Calu3 (cell line): ENCODE results near the gene PAK1. TPM values are rescaled to one million over a fixed set of nuclear protein-coding genes. Genes with fewer than 3 reads are reported as not detected.

Experiments
- BruUV-seq: library from RNA; stranded (reverse); fragments of 400-500 nt; replicated peaks from 2 replicates; lab custom pipeline; 2021; lab: Mats Ljungman, UMichigan
- CTCF ChIA-PET: fragments of 300-600 bp; sonication (Branson Sonifier 250); formaldehyde crosslinking; loops from one replicate; lab custom pipeline; 2022; ENCODE audit warnings: antibody characterized with exemption; lab: Charles Lee
- DNase-seq: peaks from one replicate; pipeline ENCODE4 v3.0.0; 2022
- H3K27ac Mint-ChIP-seq: one replicate; pipeline ENCODE4 v1.8.0; 2022; ENCODE audit warnings: mixed read lengths; ENCODE audit not compliant: unreplicated experiment
- H3K27me3 Mint-ChIP-seq: one replicate; pipeline ENCODE4 v1.8.0; 2022; ENCODE audit warnings: mixed read lengths; ENCODE audit not compliant: unreplicated experiment
- H3K36me3 Mint-ChIP-seq: one replicate; pipeline ENCODE4 v1.8.0; 2022; ENCODE audit warnings: mild to moderate bottlenecking, moderate library complexity, mixed read lengths; ENCODE audit not compliant: insufficient read depth, unreplicated experiment
- H3K4me1 Mint-ChIP-seq: one replicate; pipeline ENCODE4 v1.8.0; 2022; ENCODE audit warnings: mild to moderate bottlenecking, low read depth, mixed read lengths; ENCODE audit not compliant: unreplicated experiment
- H3K4me3 Mint-ChIP-seq: one replicate; pipeline ENCODE4 v1.8.0; 2022; ENCODE audit warnings: mild to moderate bottlenecking, low read depth, moderate library complexity, mixed read lengths; ENCODE audit not compliant: unreplicated experiment
- H3K9me3 Mint-ChIP-seq: one replicate; pipeline ENCODE4 v1.8.0; 2022; ENCODE audit warnings: low read depth, mixed read lengths; ENCODE audit not compliant: unreplicated experiment
- CTCF ChIP-seq: fragments of 200-600 bp; IDR thresholded peaks from one replicate; pipeline ENCODE4 v1.8.0; 2022; ENCODE audit warnings: antibody characterized with exemption; ENCODE audit not compliant: unreplicated experiment
- intact Hi-C: fragments of 100-400 bp; cut with micrococcal nuclease; formaldehyde crosslinking; loops from one replicate; pipeline ENCODE4 v1.10.0; 2022; ENCODE audit not compliant: unreplicated experiment
- total RNA-seq: library from RNA; stranded (reverse); gene quantifications from 2 replicates; pipeline ENCODE4 v1.2.3, GENCODE V29; 2022

Gene PAK1
- total RNA-seq, 1 experiment from 2014 or later = 58.5 TPM

- Mint-ChIP-seq H3K9me3 (no peaks in the 10 kb centered on the region), H3K4me1 (no peaks in the 10 kb centered on the region), H3K27ac (no peak overlapping the region), H3K36me3 (peaks cover 10% of the 10 kb centered on the region), H3K4me3 (no peak overlapping the region), H3K27me3 (no peaks in the 10 kb centered on the region)
- intact Hi-C loops = no loop called here
- TF ChIP-seq CTCF = no peak
- DNase-seq = no peak
- CTCF ChIA-PET = no interaction called here
- BruUV-seq = no TSS peak
These were observed 141.6 kb downstream of the PAK1 start for GRCh38 chr11:77332259-77332658.

GRCh38 chr11:77325159-77325558, 148.7 kb downstream of the PAK1 start:
- CTCF ChIA-PET = no interaction called here

GRCh38 chr11:77324508-77324907, 149.4 kb downstream of the PAK1 start:
- DNase-seq = no peak
- H3K4me3 Mint-ChIP-seq = no peak overlapping the region
- no peak for TF ChIP-seq CTCF
- peaks cover 8% of the 10 kb centered on the region for H3K4me1 Mint-ChIP-seq
- no peaks in the 10 kb centered on the region for H3K27me3 Mint-ChIP-seq
- H3K36me3 Mint-ChIP-seq = no peaks in the 10 kb centered on the region
- no peak overlapping the region for H3K27ac Mint-ChIP-seq
- CTCF ChIA-PET = no interaction called here
- peaks cover 2% of the 10 kb centered on the region for H3K9me3 Mint-ChIP-seq
- intact Hi-C loops = no loop called here
- BruUV-seq = no TSS peak

More at GRCh38 chr11:77325159-77325558, 148.7 kb downstream of the PAK1 start:
- DNase-seq = no peak
- no peak overlapping the region for H3K4me3 Mint-ChIP-seq
- peaks cover 2% of the 10 kb centered on the region for H3K9me3 Mint-ChIP-seq
- peaks cover 8% of the 10 kb centered on the region for H3K4me1 Mint-ChIP-seq
- BruUV-seq = no TSS peak
- H3K27me3 Mint-ChIP-seq = no peaks in the 10 kb centered on the region
- TF ChIP-seq CTCF = no peak
- intact Hi-C loops = no loop called here
- no peaks in the 10 kb centered on the region for H3K36me3 Mint-ChIP-seq
- no peak overlapping the region for H3K27ac Mint-ChIP-seq

GRCh38 chr11:77322926-77323590, 150.8 kb downstream of the PAK1 start:
- no peak for DNase-seq
- no peak for TF ChIP-seq CTCF
- Mint-ChIP-seq H3K27me3 (no peaks in the 10 kb centered on the region), H3K4me1 (peaks cover 8% of the 10 kb centered on the region), H3K9me3 (peaks cover 2% of the 10 kb centered on the region), H3K27ac (no peak overlapping the region), H3K36me3 (no peaks in the 10 kb centered on the region), H3K4me3 (no peak overlapping the region)
- no TSS peak for BruUV-seq
- intact Hi-C loops = no loop called here
- CTCF ChIA-PET = no interaction called here
